PC-3 (cell line): ENCODE data around the gene SH3RF1. TPM values are rescaled to one million over a fixed set of nuclear protein-coding genes. Genes with fewer than 3 reads are reported as not detected.

Experiments used
- ATAC-seq: fragments of 200-7000 bp; cut with Tn5 transposase; 2 replicates; pipeline ENCODE4 v1.9.1; 2020; ENCODE audit warnings: mild to moderate bottlenecking, moderate library complexity
- BruUV-seq: library from RNA; stranded (reverse); fragments of 400-500 nt; replicated peaks from 2 replicates; lab custom pipeline; 2021; lab: Mats Ljungman, UMichigan
- CTCF ChIA-PET: fragments of 300-600 bp; sonication (Branson Sonifier 250); formaldehyde crosslinking; loops from one replicate; lab custom pipeline; 2022; ENCODE audit warnings: antibody characterized with exemption; lab: Charles Lee
- POLR2A ChIA-PET: fragments of 300-600 bp; sonication (Branson Sonifier 250); formaldehyde crosslinking; loops from one replicate; lab custom pipeline; 2022; ENCODE audit warnings: antibody characterized with exemption; ENCODE audit not compliant: unreplicated experiment; lab: Charles Lee
- DNase-seq: peaks from one replicate; pipeline ENCODE4 v3.0.0-alpha.2; 2015
- H2AFZ ChIP-seq: fragments of 300-600 bp; sonication (generic); 2 replicates; pipeline ENCODE4 v1.6.0; 2016; ENCODE audit warnings: antibody characterized with exemption, low read length
- H3F3A ChIP-seq: fragments of 300-600 bp; sonication (generic); one replicate; pipeline ENCODE4 v1.6.0; 2017; ENCODE audit warnings: antibody characterized with exemption, low read length, control low read depth, mild to moderate bottlenecking; ENCODE audit not compliant: unreplicated experiment
- H3K27ac ChIP-seq: fragments of 300-600 bp; sonication (generic); 2 replicates; pipeline ENCODE4 v1.5.1; 2016; ENCODE audit warnings: mild to moderate bottlenecking, low read length
- H3K27me3 ChIP-seq: fragments of 300-600 bp; sonication (generic); 2 replicates; pipeline ENCODE4 v1.6.1; 2016; ENCODE audit warnings: low read length, mixed read lengths
- H3K36me3 ChIP-seq: fragments of 300-600 bp; sonication (generic); 2 replicates; pipeline ENCODE4 v1.6.1; 2016; ENCODE audit warnings: low read depth, mixed run types, low read length, mixed read lengths
- H3K4me1 ChIP-seq: fragments of 300-600 bp; sonication (generic); 2 replicates; pipeline ENCODE4 v1.5.1; 2016; ENCODE audit warnings: low read length; ENCODE audit not compliant: insufficient read depth
- H3K4me2 ChIP-seq: fragments of 300-600 bp; sonication (generic); 2 replicates; pipeline ENCODE4 v1.6.0; 2016; ENCODE audit warnings: low read length
- H3K4me3 ChIP-seq: fragments of 300-600 bp; sonication (generic); 2 replicates; pipeline ENCODE4 v1.5.1; 2016; ENCODE audit warnings: mild to moderate bottlenecking, low read length, mixed read lengths
- H3K79me2 ChIP-seq: fragments of 300-600 bp; sonication (generic); 2 replicates; pipeline ENCODE4 v1.6.1; 2017; ENCODE audit warnings: low read length, mixed read lengths
- H3K9ac ChIP-seq: fragments of 300-600 bp; sonication (generic); 2 replicates; pipeline ENCODE4 v1.6.0; 2016; ENCODE audit warnings: mild to moderate bottlenecking, low read length
- H3K9me2 ChIP-seq: fragments of 300-600 bp; sonication (generic); replicated peaks from 2 replicates; pipeline ENCODE4 v1.6.1; 2016; ENCODE audit warnings: mixed run types, low read length, mixed read lengths
- H3K9me3 ChIP-seq: fragments of 300-600 bp; sonication (generic); 2 replicates; pipeline ENCODE4 v1.6.1; 2016; ENCODE audit warnings: low read length, mixed read lengths
- H4K20me1 ChIP-seq: fragments of 300-600 bp; sonication (generic); 2 replicates; pipeline ENCODE4 v1.6.1; 2016; ENCODE audit warnings: low read length, mixed read lengths
- EZH2 ChIP-seq: fragments of 300-600 bp; sonication (generic); IDR thresholded peaks from one replicate; pipeline ENCODE4 v1.6.1; 2017; ENCODE audit warnings: antibody characterized with exemption, mild to moderate bottlenecking, low read length; ENCODE audit not compliant: unreplicated experiment
- EZH2phosphoT487 ChIP-seq: fragments of 300-600 bp; sonication (generic); IDR thresholded peaks from 2 replicates; pipeline ENCODE4 v1.6.1; 2018; ENCODE audit warnings: mild to moderate bottlenecking, antibody characterized with exemption, low read length, borderline replicate concordance
- intact Hi-C: fragments of 100-400 bp; cut with micrococcal nuclease; formaldehyde crosslinking; loops from 2 replicates; pipeline ENCODE4 v1.9.0; 2023
- total RNA-seq: library from RNA; depleted of rRNA; stranded (reverse); fragments of >200 nt; gene quantifications from 2 replicates; pipeline ENCODE4 v1.2.3, GENCODE V29; 2014
- TF ChIP-seq, protein P1 (sequence below): fragments of 300-600 bp; sonication (generic); conservative IDR thresholded peaks from 2 replicates; pipeline ENCODE4 v1.5.1; 2017; ENCODE audit warnings: antibody characterized with exemption, low read depth, mild to moderate bottlenecking, low read length

The SH3RF1 gene
- total RNA-seq, 1 experiment from 2014 or later = 21.0 TPM

DNA sequence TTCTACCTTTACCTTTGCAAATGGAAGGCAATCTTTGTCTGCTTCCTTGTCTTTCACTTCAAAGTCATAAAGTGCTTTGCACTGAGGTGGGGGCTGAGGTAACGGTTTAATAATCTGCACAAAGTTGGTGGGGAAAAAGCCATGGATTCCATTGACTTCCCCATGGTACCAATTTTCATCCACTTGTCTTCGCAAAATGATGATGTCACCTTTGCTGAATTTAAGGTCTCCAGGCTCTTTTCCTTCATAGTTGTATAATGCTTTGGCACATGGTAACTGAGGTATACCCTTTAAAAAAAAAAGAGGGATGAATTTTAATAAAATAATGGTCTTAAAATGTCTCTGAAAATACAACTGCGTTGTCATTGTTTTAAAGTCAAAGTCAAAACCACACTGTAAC, 114.4 kb downstream of the SH3RF1 start:
- intact Hi-C loops = no loop called here
- BruUV-seq = no TSS peak
- no peak overlapping the region for H3K27ac ChIP-seq
- H3K4me3 ChIP-seq = no peak overlapping the region
- H2AFZ ChIP-seq = no peak overlapping the region
- H3K9ac ChIP-seq = no peak overlapping the region
- H3K79me2 ChIP-seq = peaks cover 47% of the 10 kb centered on the region
- CTCF ChIA-PET = no interaction called here
- TF ChIP-seq, protein P1, sequence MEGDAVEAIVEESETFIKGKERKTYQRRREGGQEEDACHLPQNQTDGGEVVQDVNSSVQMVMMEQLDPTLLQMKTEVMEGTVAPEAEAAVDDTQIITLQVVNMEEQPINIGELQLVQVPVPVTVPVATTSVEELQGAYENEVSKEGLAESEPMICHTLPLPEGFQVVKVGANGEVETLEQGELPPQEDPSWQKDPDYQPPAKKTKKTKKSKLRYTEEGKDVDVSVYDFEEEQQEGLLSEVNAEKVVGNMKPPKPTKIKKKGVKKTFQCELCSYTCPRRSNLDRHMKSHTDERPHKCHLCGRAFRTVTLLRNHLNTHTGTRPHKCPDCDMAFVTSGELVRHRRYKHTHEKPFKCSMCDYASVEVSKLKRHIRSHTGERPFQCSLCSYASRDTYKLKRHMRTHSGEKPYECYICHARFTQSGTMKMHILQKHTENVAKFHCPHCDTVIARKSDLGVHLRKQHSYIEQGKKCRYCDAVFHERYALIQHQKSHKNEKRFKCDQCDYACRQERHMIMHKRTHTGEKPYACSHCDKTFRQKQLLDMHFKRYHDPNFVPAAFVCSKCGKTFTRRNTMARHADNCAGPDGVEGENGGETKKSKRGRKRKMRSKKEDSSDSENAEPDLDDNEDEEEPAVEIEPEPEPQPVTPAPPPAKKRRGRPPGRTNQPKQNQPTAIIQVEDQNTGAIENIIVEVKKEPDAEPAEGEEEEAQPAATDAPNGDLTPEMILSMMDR = no peak
- no peak for TF ChIP-seq EZH2
- TF ChIP-seq EZH2phosphoT487 = no peak
- POLR2A ChIA-PET = no interaction called here
- H3K9me2 ChIP-seq = no peaks in the 10 kb centered on the region
- ATAC-seq = no peak
- H3K27me3 ChIP-seq = no peaks in the 10 kb centered on the region
- no peak overlapping the region for H3K4me2 ChIP-seq
- no peaks in the 10 kb centered on the region for H3F3A ChIP-seq
- peaks cover 23% of the 10 kb centered on the region; the same call in 1 of the 2 replicates for H3K36me3 ChIP-seq
- peaks cover 25% of the 10 kb centered on the region for H3K4me1 ChIP-seq
- DNase-seq = no peak
- no peaks in the 10 kb centered on the region for H4K20me1 ChIP-seq
- H3K9me3 ChIP-seq = no peaks in the 10 kb centered on the region

DNA sequence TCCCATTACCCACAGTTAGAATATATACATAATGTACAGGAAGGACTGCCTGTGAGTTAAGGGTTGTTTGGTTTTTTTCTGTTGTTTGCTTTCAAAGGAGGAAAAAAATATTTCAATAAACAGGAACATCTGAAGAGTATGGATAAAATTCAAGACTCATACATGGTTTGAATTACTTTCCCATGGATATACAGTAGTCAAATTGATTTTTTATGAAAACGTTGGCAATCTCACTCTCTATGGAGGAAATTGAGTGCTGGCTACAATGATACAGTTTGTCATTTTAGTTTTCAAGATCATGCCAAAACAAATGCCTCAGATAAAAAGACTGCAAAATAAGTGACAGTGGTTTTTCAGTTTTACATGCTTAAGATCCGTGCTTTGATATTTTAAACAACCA, 116.6 kb downstream of the SH3RF1 start:
- H3K27ac ChIP-seq = no peak overlapping the region
- H3K4me2 ChIP-seq = no peak overlapping the region
- TF ChIP-seq, protein P1 = no peak
- TF ChIP-seq EZH2phosphoT487 (no peak), EZH2 (no peak)
- H3K79me2 ChIP-seq = peaks cover 41% of the 10 kb centered on the region
- ChIA-PET POLR2A (no interaction called here), CTCF (no interaction called here)
- no peaks in the 10 kb centered on the region for H3K9me2 ChIP-seq
- ATAC-seq = no peak
- BruUV-seq = TSS peak; percentile 16
- no peaks in the 10 kb centered on the region for H3K27me3 ChIP-seq
- peaks cover 21% of the 10 kb centered on the region for H3K4me1 ChIP-seq
- no peak overlapping the region for H3K9ac ChIP-seq
- no peaks in the 10 kb centered on the region for H3K9me3 ChIP-seq
- peaks cover 30% of the 10 kb centered on the region; the same call in 1 of the 2 replicates for H3K36me3 ChIP-seq
- no peak overlapping the region for H2AFZ ChIP-seq
- intact Hi-C loops = loop anchor here (5.0 kb wide), 1 partner anchor 113 kb away; no protein-coding TSS in a partner anchor
- H3K4me3 ChIP-seq = no peak overlapping the region
- no peaks in the 10 kb centered on the region for H3F3A ChIP-seq
- H4K20me1 ChIP-seq = no peaks in the 10 kb centered on the region
- DNase-seq = no peak

DNA sequence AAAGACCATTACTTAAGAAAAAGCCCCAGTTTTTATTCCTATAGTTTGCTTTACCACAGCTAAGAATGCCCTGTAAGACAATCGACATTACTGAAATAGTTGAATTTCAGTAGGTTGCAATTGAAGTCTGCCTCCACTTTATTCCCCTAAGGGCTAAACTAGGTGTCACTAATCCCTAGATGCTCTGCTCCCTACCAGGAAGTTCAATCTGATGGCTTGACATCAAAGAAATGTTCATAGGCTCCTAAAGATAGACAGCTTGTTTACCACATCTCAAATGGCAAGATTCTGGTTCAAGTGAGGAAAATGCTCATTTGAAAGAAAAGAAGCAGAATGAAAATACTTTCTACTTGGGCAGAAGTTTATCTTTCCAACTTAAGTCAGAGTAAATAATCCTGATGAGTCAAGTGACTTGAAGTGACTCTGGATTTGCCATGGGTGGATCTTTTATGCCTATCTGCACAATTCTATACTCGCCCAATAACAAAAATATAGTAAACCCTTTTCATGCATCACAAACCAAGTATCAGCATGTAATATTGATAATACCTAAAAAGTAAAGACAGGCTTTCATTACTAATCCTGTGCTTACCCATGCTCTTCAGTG, 117.2 kb downstream of the SH3RF1 start:
- intact Hi-C loops = loop anchor here (5.0 kb wide), 1 partner anchor 114 kb away; no protein-coding TSS in a partner anchor
- ChIA-PET CTCF (no interaction called here), POLR2A (no interaction called here)
- no peak for TF ChIP-seq EZH2
- TF ChIP-seq, protein P1 = no peak
- TF ChIP-seq EZH2phosphoT487 = no peak
- BruUV-seq = no TSS peak
- H4K20me1 ChIP-seq = no peaks in the 10 kb centered on the region
- no peaks in the 10 kb centered on the region for H3K27me3 ChIP-seq
- no peak overlapping the region for H3K4me2 ChIP-seq
- no peak overlapping the region for H3K4me3 ChIP-seq
- no peaks in the 10 kb centered on the region for H3K9me2 ChIP-seq
- ATAC-seq (peak; percentile 55), DNase-seq (peak; percentile 21)
- H2AFZ ChIP-seq = no peak overlapping the region
- H3K9me3 ChIP-seq = no peaks in the 10 kb centered on the region
- H3K79me2 ChIP-seq = peaks cover 41% of the 10 kb centered on the region
- H3F3A ChIP-seq = no peaks in the 10 kb centered on the region
- H3K4me1 ChIP-seq = peaks cover 24% of the 10 kb centered on the region
- no peak overlapping the region for H3K9ac ChIP-seq
- H3K27ac ChIP-seq = no peak overlapping the region
- peaks cover 30% of the 10 kb centered on the region; the same call in 1 of the 2 replicates for H3K36me3 ChIP-seq
